ENCODE results near the gene EPHA8.

GRCh38 chr1:22652881-22653316 lies 89.6 kb downstream of the EPHA8 start, which contains the start of gene C1QB:
- TF ChIP-seq CTCF (IDR thresholded peaks at IDR 0.05) (no peak), POLR2A (IDR thresholded peaks at IDR 0.05) (no peak), POLR2AphosphoS5 (IDR thresholded peaks at IDR 0.05; ENCODE audit: insufficient read depth in 1 of 2, low read depth in 1 of 2) (peak in 1 of 2 donors; percentile 9)

Measured in vagina (tissue), 2 donors.